OCI-LY7 (cell line): ENCODE measurements around the gene NR2F6. TPM values are rescaled to one million over a fixed set of nuclear protein-coding genes. Genes with fewer than 3 reads are reported as not detected.

Source experiments
- BruUV-seq: library from RNA; stranded (reverse); fragments of 400-500 nt; replicated peaks from 2 replicates; lab custom pipeline; 2021; lab: Mats Ljungman, UMichigan
- CTCF ChIA-PET: fragments of 300-600 bp; sonication (Branson Sonifier 250); formaldehyde crosslinking; loops from one replicate; lab custom pipeline; 2022; ENCODE audit warnings: antibody characterized with exemption; ENCODE audit not compliant: unreplicated experiment; lab: Charles Lee
- POLR2A ChIA-PET: fragments of 300-600 bp; sonication (Branson Sonifier 250); formaldehyde crosslinking; loops from one replicate; lab custom pipeline; 2022; ENCODE audit warnings: antibody characterized with exemption; lab: Charles Lee
- DNase-seq: peaks from one replicate; pipeline ENCODE4 v3.0.0-alpha.2; 2015; ENCODE audit warnings: low spot score
- H2AFZ ChIP-seq: fragments of 200-600 bp; sonication (generic), shearing (Covaris generic); 2 replicates; pipeline ENCODE4 v1.6.1; 2014; ENCODE audit warnings: mild to moderate bottlenecking, antibody characterized with exemption, low read length, moderate library complexity
- H3K27ac ChIP-seq: fragments of 200-600 bp; sonication (generic); 2 replicates; pipeline ENCODE4 v1.5.1; 2014; ENCODE audit warnings: mixed run types, low read depth, mild to moderate bottlenecking, moderate library complexity, low read length, inconsistent platforms; ENCODE audit not compliant: poor library complexity, severe bottlenecking
- H3K36me3 ChIP-seq: fragments of 200-600 bp; sonication (generic); 2 replicates; pipeline ENCODE4 v1.6.1; 2014; ENCODE audit warnings: mild to moderate bottlenecking, antibody characterized with exemption, low read length, moderate library complexity, mixed read lengths; ENCODE audit not compliant: insufficient read depth
- H3K4me1 ChIP-seq: fragments of 200-600 bp; sonication (generic); 2 replicates; pipeline ENCODE4 v1.5.1; 2014; ENCODE audit warnings: mild to moderate bottlenecking, low read length; ENCODE audit not compliant: insufficient read depth, poor library complexity, severe bottlenecking
- H3K4me2 ChIP-seq: fragments of 200-600 bp; sonication (generic); 2 replicates; pipeline ENCODE4 v1.6.1; 2014; ENCODE audit warnings: mild to moderate bottlenecking, low read length
- H3K4me3 ChIP-seq: fragments of 200-600 bp; sonication (generic); 2 replicates; pipeline ENCODE4 v1.5.1; 2014; ENCODE audit warnings: mild to moderate bottlenecking, low read depth, low read length; ENCODE audit not compliant: poor library complexity, severe bottlenecking
- H3K79me2 ChIP-seq: fragments of 200-600 bp; sonication (generic); 2 replicates; pipeline ENCODE4 v1.6.1; 2016; ENCODE audit warnings: low read depth, mild to moderate bottlenecking, low read length, moderate library complexity, mixed read lengths; ENCODE audit not compliant: insufficient read depth
- H3K9me2 ChIP-seq: fragments of 200-600 bp; sonication (generic); 2 replicates; pipeline ENCODE4 v1.6.1; 2016; ENCODE audit warnings: mild to moderate bottlenecking, low read length, mixed read lengths; ENCODE audit not compliant: insufficient read depth
- H3K9me3 ChIP-seq: fragments of 200-600 bp; sonication (generic); 2 replicates; pipeline ENCODE4 v1.6.1; 2014; ENCODE audit warnings: mild to moderate bottlenecking, mixed run types, low read length, mixed read lengths
- H4K20me1 ChIP-seq: fragments of 200-600 bp; sonication (generic); 2 replicates; pipeline ENCODE4 v1.6.1; 2014; ENCODE audit warnings: mild to moderate bottlenecking, antibody characterized with exemption, low read length, moderate library complexity, mixed read lengths; ENCODE audit not compliant: insufficient read depth
- EZH2phosphoT487 ChIP-seq: fragments of 200-600 bp; sonication (generic); IDR thresholded peaks from 2 replicates; pipeline ENCODE4 v1.6.1; 2018; ENCODE audit warnings: low read depth, borderline replicate concordance, mild to moderate bottlenecking, mixed run types, antibody characterized with exemption, low read length, moderate library complexity, mixed read lengths
- intact Hi-C: fragments of 100-400 bp; cut with micrococcal nuclease; formaldehyde crosslinking; loops from one replicate; pipeline ENCODE4 v1.10.0; 2022; ENCODE audit not compliant: unreplicated experiment
- total RNA-seq, 2 experiments: library from RNA; depleted of rRNA in 1 of 2; stranded (reverse); fragments of >200 nt in 1 of 2; shearing (Covaris generic) in 1 of 2; gene quantifications; 2 replicates each; pipeline ENCODE4 v1.2.3, GENCODE V29; 2014 to 2022
- TF ChIP-seq, protein P1 (sequence below): fragments of 200-600 bp; sonication (generic); conservative IDR thresholded peaks from 2 replicates; pipeline ENCODE4 v1.5.1; 2014; ENCODE audit warnings: mild to moderate bottlenecking, antibody characterized with exemption, low read length, moderate library complexity, mixed read lengths

NR2F6 gene
- total RNA-seq, 2 experiments from 2014 or later = 33.1 to 39.2 TPM

DNA sequence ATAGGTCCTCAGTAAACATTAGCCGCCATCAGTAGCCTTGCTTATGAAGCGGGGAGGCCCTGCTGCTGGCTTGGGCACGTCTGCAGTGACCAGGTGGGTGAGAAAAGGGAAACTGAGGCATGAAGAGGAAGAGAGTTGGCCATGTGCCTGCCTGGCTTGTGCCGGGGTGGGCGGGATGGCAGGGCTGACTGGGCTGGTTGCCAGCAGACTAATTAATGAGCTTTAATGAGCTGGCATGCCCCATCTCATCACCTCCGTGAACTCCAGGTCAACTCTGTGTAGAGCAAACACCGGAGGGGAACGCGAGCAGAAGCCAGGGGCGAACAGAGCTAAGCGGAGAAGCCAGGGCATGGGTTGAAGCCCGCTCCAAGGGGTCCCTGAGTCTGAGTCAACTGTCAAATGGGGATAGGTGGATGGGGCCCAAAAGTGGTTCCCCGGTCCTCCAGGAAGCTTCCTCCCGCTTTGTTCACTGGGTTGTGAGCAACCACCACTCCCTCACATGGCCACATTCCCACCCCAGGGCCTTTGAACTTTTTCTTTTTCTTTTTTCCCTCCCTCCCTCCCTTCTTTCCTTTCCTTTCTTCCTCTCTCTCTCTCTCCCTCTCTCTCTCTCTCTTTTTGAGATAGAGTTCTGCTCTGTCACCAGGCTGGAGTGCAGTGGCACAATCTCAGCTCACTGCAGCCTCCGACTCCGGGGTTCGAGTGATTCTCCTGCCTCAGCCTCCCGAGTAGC, 8.7 kb downstream of the NR2F6 start:
- ChIA-PET CTCF (no interaction called here), POLR2A (interaction anchor here (0.5 to 0.7 kb wide), 3 partner anchors 11 to 604 kb away, joined by 3 to 5 read pairs (median 4); no protein-coding TSS in a partner anchor)
- Histone ChIP-seq H3K36me3 (peaks cover 29% of the 10 kb centered on the region; the same call in 1 of the 2 replicates), H3K4me3 (no peak overlapping the region), H3K4me1 (peaks cover 31% of the 10 kb centered on the region), H4K20me1 (no peaks in the 10 kb centered on the region), H3K4me2 (peak overlapping the region; percentile 51), H3K27ac (peak overlapping the region; percentile 48), H3K9me3 (no peaks in the 10 kb centered on the region), H3K79me2 (peaks cover 12% of the 10 kb centered on the region; the same call in 1 of the 2 replicates), H3K9me2 (no peaks in the 10 kb centered on the region), H2AFZ (no peak overlapping the region)
- intact Hi-C loops = no loop called here
- BruUV-seq = no TSS peak
- no peak for TF ChIP-seq EZH2phosphoT487
- TF ChIP-seq, protein P1, sequence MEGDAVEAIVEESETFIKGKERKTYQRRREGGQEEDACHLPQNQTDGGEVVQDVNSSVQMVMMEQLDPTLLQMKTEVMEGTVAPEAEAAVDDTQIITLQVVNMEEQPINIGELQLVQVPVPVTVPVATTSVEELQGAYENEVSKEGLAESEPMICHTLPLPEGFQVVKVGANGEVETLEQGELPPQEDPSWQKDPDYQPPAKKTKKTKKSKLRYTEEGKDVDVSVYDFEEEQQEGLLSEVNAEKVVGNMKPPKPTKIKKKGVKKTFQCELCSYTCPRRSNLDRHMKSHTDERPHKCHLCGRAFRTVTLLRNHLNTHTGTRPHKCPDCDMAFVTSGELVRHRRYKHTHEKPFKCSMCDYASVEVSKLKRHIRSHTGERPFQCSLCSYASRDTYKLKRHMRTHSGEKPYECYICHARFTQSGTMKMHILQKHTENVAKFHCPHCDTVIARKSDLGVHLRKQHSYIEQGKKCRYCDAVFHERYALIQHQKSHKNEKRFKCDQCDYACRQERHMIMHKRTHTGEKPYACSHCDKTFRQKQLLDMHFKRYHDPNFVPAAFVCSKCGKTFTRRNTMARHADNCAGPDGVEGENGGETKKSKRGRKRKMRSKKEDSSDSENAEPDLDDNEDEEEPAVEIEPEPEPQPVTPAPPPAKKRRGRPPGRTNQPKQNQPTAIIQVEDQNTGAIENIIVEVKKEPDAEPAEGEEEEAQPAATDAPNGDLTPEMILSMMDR = no peak
- DNase-seq = no peak

DNA sequence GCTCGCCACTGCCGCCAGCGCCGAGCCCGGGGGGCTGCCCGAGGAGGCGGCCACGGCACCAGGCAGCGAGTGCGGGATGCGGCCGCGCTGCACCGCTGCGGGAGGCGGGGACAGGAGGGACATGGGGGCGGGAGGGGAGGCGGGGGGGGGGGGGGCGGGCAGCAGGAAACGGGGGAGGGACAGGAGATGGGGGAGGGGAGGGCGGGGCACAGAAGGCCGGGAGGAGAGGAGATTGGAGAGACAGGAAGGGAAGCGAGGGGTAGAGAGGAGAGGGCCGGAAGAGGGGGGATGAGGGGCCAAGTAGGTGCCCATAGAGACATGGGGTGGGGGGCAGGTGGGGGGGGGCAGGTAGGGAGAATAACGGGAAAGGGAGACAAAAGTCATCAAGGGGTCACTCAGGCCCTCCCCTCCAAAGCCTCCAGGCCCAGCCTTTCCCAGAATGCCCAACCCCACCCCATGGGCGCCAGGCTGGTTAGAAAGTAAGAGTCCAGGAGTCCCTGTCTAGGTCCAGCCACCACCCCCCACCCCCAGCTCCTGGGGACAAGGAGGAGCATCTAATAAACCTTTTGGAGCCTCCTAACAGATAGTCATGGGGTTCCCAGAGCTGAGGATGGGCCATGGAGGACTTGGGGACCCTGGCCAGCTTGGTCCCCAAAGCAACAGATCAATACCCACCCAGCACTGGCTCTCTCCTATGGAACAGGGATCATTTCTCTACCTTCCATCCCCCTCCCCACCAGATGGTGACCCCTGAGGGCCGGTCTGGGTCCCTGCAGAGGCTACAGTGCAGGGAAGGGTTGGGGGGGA, 9.5 kb downstream of the NR2F6 start:
- Histone ChIP-seq H3K27ac (peak overlapping the region; percentile 58), H3K9me3 (no peaks in the 10 kb centered on the region), H2AFZ (peak overlapping the region; percentile 18; the same call in 1 of the 2 replicates), H3K9me2 (no peaks in the 10 kb centered on the region), H3K36me3 (peaks cover 35% of the 10 kb centered on the region; the same call in 1 of the 2 replicates), H3K79me2 (peaks cover 12% of the 10 kb centered on the region; the same call in 1 of the 2 replicates), H4K20me1 (no peaks in the 10 kb centered on the region), H3K4me1 (peaks cover 25% of the 10 kb centered on the region), H3K4me2 (peak overlapping the region; percentile 87), H3K4me3 (peak overlapping the region; percentile 69)
- ChIA-PET POLR2A (interaction anchor here (0.5 to 1.5 kb wide), 3 partner anchors 12 to 75 kb away, joined by 3 read pairs; partner anchors contain the start of gene BABAM1), CTCF (no interaction called here)
- TF ChIP-seq EZH2phosphoT487 = no peak
- TF ChIP-seq, protein P1 = no peak
- no TSS peak for BruUV-seq
- intact Hi-C loops = no loop called here
- DNase-seq = peak; percentile 44
